Astrocyte (in vitro differentiated cells and primary cell): Measurements from ENCODE around the gene C1orf174.

Source experiments
- EZH2 ChIP-seq: IDR thresholded peaks from 2 replicates; pipeline ENCODE4 v1.6.1; 2012; ENCODE audit warnings: mild to moderate bottlenecking, low read length, inconsistent platforms; ENCODE audit not compliant: insufficient read depth
- TF ChIP-seq, protein P1 (sequence below): IDR thresholded peaks from 2 replicates; pipeline ENCODE4 v1.5.1; 2011; ENCODE audit warnings: low read depth, mild to moderate bottlenecking, inconsistent platforms, low read length, moderate library complexity; ENCODE audit not compliant: insufficient read depth

DNA sequence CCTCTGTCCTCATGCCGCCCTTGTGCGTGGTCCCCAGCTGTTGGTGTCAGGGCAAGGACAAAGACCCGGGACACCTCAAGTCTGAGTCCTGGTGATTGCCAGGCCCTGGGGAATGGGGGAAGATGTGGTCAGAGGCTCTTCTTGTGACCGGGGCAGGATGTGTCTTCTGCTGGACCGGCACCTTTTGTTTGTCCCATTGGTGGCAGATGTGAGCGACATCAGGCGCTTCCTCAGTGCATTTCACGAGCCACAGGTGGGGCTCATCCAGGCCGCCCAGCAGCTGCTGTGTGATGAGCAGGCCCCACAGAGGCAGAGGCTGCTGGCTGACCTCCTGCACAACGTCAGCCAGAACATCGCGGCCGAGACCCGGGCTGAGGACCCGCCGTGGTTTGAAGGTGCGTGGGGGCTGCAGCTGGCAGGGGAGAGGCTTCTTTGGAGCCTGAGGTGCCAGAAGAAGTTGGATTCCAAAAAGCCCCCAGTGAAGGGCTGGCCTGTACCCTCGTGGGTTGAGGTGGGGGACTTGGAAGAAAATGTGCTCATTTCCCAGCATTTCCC, 34.4 kb downstream of the C1orf174 start:
- TF ChIP-seq, protein P1, sequence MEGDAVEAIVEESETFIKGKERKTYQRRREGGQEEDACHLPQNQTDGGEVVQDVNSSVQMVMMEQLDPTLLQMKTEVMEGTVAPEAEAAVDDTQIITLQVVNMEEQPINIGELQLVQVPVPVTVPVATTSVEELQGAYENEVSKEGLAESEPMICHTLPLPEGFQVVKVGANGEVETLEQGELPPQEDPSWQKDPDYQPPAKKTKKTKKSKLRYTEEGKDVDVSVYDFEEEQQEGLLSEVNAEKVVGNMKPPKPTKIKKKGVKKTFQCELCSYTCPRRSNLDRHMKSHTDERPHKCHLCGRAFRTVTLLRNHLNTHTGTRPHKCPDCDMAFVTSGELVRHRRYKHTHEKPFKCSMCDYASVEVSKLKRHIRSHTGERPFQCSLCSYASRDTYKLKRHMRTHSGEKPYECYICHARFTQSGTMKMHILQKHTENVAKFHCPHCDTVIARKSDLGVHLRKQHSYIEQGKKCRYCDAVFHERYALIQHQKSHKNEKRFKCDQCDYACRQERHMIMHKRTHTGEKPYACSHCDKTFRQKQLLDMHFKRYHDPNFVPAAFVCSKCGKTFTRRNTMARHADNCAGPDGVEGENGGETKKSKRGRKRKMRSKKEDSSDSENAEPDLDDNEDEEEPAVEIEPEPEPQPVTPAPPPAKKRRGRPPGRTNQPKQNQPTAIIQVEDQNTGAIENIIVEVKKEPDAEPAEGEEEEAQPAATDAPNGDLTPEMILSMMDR, result no peak
- no peak for TF ChIP-seq EZH2
